Measurements from ENCODE around the gene SLC36A3.
"Not testable (repeated sequence)": the region's sequence is repeated elsewhere in the genome, so short reads cannot be mapped to it uniquely, and the experiment has no call there.

Gene SLC36A3

GRCh38 chr5:151258816-151259215, 44.8 kb downstream of the SLC36A3 start:
- peaks cover 8% of the 10 kb centered on the region for H3K4me1 ChIP-seq
- H3K4me2 ChIP-seq (ENCODE audit: low read length): no peak overlapping the region
- no peak overlapping the region for H3K27ac ChIP-seq
- H2AFZ ChIP-seq: no peak overlapping the region
- no peak overlapping the region for H3K9ac ChIP-seq
- peaks cover 30% of the 10 kb centered on the region for H3K79me2 ChIP-seq
- no peaks in the 10 kb centered on the region for H3K36me3 ChIP-seq (ENCODE audit: control insufficient read depth, insufficient read depth, low read length)
- H3K4me3 ChIP-seq (ENCODE audit: low read depth, low read length): no peak overlapping the region
- H3K27me3 ChIP-seq (ENCODE audit: control insufficient read depth, insufficient read depth, low read length): no peaks in the 10 kb centered on the region
- no peaks in the 10 kb centered on the region for H3K9me3 ChIP-seq (ENCODE audit: control insufficient read depth, low read length)
- TF ChIP-seq CTCF (IDR thresholded peaks at IDR 0.05): no peak

GRCh38 chr5:151258201-151258611, 45.4 kb downstream of the SLC36A3 start:
- H2AFZ ChIP-seq: no peak overlapping the region
- no peaks in the 10 kb centered on the region for H3K9me3 ChIP-seq (ENCODE audit: control insufficient read depth, low read length)
- H3K27me3 ChIP-seq (ENCODE audit: control insufficient read depth, insufficient read depth, low read length): no peaks in the 10 kb centered on the region
- no peak for TF ChIP-seq CTCF (IDR thresholded peaks at IDR 0.05)
- H3K4me1 ChIP-seq: peaks cover 9% of the 10 kb centered on the region
- no peak overlapping the region for H3K27ac ChIP-seq
- H3K9ac ChIP-seq: no peak overlapping the region
- H3K36me3 ChIP-seq (ENCODE audit: control insufficient read depth, insufficient read depth, low read length): no peaks in the 10 kb centered on the region
- H3K4me3 ChIP-seq (ENCODE audit: low read depth, low read length): no peak overlapping the region
- no peak overlapping the region for H3K4me2 ChIP-seq (ENCODE audit: low read length)
- peaks cover 31% of the 10 kb centered on the region for H3K79me2 ChIP-seq

GRCh38 chr5:151257731-151258181, 45.8 kb downstream of the SLC36A3 start:
- no peak for TF ChIP-seq CTCF (IDR thresholded peaks at IDR 0.05)
- H3K79me2 ChIP-seq: peaks cover 31% of the 10 kb centered on the region
- H3K27ac ChIP-seq: no peak overlapping the region
- H3K9ac ChIP-seq: no peak overlapping the region
- H3K4me2 ChIP-seq (ENCODE audit: low read length): no peak overlapping the region
- no peak overlapping the region for H3K4me3 ChIP-seq (ENCODE audit: low read depth, low read length)
- no peaks in the 10 kb centered on the region for H3K36me3 ChIP-seq (ENCODE audit: control insufficient read depth, insufficient read depth, low read length)
- H3K27me3 ChIP-seq (ENCODE audit: control insufficient read depth, insufficient read depth, low read length): no peaks in the 10 kb centered on the region
- H3K9me3 ChIP-seq (ENCODE audit: control insufficient read depth, low read length): no peaks in the 10 kb centered on the region
- no peak overlapping the region for H2AFZ ChIP-seq
- H3K4me1 ChIP-seq: peaks cover 9% of the 10 kb centered on the region

GRCh38 chr5:151255621-151256286, 47.8 kb downstream of the SLC36A3 start:
- Histone ChIP-seq H3K9me3 (ENCODE audit: control insufficient read depth, low read length) (no peaks in the 10 kb centered on the region), H3K27me3 (ENCODE audit: control insufficient read depth, insufficient read depth, low read length) (no peaks in the 10 kb centered on the region), H2AFZ (no peak overlapping the region), H3K79me2 (peaks cover 31% of the 10 kb centered on the region), H3K4me1 (peaks cover 9% of the 10 kb centered on the region), H3K36me3 (ENCODE audit: control insufficient read depth, insufficient read depth, low read length) (no peaks in the 10 kb centered on the region), H3K9ac (no peak overlapping the region), H3K4me2 (ENCODE audit: low read length) (peak overlapping the region; percentile 1), H3K27ac (no peak overlapping the region), H3K4me3 (ENCODE audit: low read depth, low read length) (no peak overlapping the region)
- TF ChIP-seq CTCF (IDR thresholded peaks at IDR 0.05): no peak

GRCh38 chr5:151254990-151255389, 48.6 kb downstream of the SLC36A3 start:
- H3K4me3 ChIP-seq (ENCODE audit: low read depth, low read length); H3K9ac ChIP-seq; H3K9me3 ChIP-seq (ENCODE audit: control insufficient read depth, low read length); H3K4me1 ChIP-seq; H3K27ac ChIP-seq; H3K4me2 ChIP-seq (ENCODE audit: low read length); H2AFZ ChIP-seq; H3K27me3 ChIP-seq (ENCODE audit: control insufficient read depth, insufficient read depth, low read length); H3K36me3 ChIP-seq (ENCODE audit: control insufficient read depth, insufficient read depth, low read length): not testable (repeated sequence)
- peaks cover 31% of the 10 kb centered on the region for H3K79me2 ChIP-seq

Data from parathyroid adenoma (tissue), 2 donors.